Thyroid gland (tissue), 4 donors: ENCODE measurements around the gene PREPL.

ENCODE experiments used
- CTCF ChIP-seq, 6 experiments: fragments of 200-600 bp in 3 of 6; fragments of 450-650 bp in 3 of 6; sonication (generic) in 3 of 6; IDR thresholded peaks; one replicate each; pipeline ENCODE4 v1.5.1; 2016 to 2019; ENCODE audit warnings: antibody characterized with exemption in 6 of 6, mild to moderate bottlenecking in 2 of 6, inconsistent platforms in 1 of 6, moderate library complexity in 1 of 6
- POLR2A ChIP-seq, 2 donors: fragments of 450-650 bp; IDR thresholded peaks; one replicate each; pipeline ENCODE4 v1.6.1; 2017; ENCODE audit warnings: antibody characterized with exemption in 2 of 2, mild to moderate bottlenecking in 2 of 2, moderate library complexity in 1 of 2

GRCh38 chr2:44377486-44377885 is 16.2 kb upstream of the PREPL start:
- TF ChIP-seq CTCF (IDR thresholded peaks at IDR 0.05) = no peak
- TF ChIP-seq POLR2A (IDR thresholded peaks at IDR 0.05) = no peak
